HTERT RPE-1 (cell line): ENCODE results near the gene CLEC19A.

Source experiments
- in situ Hi-C: fragments of 300-500 bp; cut with MboI; formaldehyde crosslinking; loops from 4 replicates; pipeline ENCODE4 v1.14.3; 2020; ENCODE audit warnings: low sequenced_read_pairs

The CLEC19A gene

DNA sequence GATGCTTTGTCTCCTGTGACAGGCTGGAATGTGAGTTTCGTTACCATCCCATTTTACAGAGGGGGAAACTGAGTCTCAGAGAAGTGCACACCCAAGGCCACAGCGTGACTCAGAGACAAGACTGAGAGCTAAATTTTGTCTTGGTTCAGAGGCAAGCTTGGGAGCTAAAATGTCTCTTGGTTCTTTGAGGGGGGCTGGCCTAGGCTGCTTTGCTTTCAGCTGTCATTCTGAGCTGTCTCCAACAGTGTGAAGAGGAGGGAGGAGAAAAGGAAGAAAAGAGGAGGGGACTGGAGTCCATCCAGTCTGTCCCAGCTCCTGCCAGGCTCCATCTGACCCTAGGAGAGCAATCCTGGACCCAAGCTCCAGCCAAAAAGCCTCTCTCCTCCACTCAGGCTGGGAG is at the start of gene CLEC19A:
Gene CLEC19A (plus strand): TSS at position 301 of the 400 bp plus-strand sequence. CDS start 121 bp downstream, outside the sequence.
- in situ Hi-C loops: no loop called here

DNA sequence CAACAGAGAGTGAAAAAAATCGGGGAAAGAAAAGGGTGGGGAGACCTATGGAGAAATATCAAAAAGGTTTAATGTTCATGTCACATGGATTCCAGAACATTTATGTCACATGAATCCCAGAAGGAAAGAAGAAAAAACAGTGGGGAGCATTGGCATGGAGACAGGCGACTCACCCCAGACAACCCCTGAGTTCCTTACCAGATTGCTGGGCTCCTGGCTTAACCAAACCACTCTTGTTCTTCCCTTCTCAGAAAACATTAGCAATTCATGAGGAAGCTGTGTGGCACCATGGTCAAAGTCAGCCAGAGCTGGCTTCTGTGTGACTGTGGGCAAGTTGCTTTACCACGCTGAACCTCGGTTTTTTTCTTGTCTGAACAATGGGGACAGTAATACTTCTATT is 49.6 kb upstream of the CLEC19A start:
- in situ Hi-C loops: no loop called here

DNA sequence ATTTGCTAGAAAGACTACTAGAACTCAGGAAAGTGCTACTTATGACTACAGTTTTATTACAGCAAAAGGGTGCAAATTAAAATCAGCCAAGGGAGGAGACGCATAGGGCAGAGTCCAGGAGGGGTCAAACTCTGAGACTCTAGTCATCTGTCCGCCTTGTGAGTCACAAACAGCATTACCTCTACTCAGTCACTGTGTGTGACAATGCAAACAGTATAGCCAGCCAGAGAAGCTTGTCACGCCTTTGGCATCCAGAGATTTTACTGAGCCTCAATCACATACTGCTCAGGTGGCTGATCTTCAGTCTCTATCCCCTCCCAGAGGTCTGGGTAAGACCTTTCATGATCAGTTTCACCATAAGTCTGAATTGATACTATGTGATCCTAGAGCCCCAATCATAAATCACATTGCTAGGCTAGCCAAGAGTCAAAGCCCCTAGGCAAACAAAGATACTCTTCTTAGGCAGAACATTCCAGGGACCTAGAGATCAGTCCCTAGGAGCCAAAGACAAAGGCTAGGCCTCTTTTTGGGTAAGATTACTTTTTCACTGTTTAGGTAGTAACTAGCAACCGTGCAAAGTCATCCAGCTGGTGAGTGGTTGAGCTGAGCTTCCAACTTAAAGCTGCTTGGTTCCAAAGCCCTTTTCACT is 48.8 kb upstream of the CLEC19A start:
- in situ Hi-C loops: no loop called here

DNA sequence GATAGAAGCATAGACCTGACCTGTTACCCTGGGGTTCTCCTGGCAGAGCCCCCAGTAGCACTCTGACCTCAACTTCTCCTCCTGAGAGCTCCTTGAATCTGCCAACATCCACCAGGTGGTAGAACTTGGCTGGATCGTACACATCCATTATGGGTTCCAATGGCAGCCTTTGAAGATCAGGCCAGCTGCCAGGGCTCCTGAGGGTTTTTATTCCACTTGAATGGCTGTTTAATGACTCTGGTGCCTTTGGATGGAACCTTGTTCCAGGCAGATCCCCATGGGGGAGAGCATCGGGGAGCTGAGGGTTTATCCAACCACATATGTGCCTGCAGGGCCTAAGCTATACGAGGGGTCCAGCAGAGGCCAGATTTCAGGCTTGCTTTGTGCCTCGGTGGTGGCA is 47.1 kb upstream of the CLEC19A start:
- in situ Hi-C loops: no loop called here

DNA sequence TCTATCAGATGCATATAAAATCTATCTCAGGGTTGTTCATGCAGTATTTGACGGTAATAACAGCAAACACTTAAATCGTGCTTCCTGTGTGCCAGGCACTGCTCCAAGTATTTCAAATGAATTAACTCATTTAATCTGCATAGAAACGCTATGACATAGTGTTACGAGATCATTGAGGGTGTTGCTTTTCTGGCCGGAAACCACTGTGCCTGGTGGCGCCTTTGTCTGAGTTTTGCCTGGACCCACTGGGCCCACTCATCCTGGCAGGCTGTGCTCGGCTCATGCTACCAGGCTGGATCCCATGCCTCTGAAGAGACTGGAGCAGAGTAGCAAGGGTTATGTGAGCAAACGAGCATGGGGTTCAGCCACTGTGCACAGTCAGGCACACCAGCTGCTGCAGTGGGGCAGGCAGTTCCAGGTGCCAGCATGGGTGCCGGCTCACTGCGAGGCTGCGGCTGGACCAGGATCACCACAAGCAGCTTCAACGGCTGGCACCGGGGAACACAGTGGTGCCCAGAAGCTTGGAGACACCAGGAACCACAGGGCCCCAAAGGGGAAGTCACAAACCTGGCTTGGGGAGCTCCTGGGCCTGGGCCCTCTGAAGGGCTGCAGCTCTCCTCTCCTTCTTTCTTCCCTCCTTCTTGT is 45.9 kb upstream of the CLEC19A start:
- in situ Hi-C loops: no loop called here

DNA sequence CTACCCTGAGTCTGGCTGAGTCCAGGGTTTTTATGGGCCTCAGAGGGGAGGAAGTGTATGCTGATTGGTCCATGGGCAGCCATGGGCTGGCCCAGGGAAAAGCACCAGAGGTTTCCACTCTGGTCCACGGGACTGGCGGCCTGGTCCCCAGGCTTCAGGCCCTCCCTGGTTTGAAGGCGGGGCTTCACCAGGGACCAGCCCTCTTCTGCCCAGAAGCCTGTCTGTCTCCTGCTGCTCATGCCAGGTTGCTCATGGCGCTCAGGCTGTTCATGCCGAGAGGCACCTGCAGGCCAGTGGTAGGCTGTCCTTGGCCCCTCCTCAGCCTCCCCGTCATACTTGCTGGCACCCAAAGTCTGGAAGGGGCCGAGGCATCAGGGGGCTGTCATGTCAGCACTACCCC is 45.0 kb upstream of the CLEC19A start:
- in situ Hi-C loops: no loop called here

DNA sequence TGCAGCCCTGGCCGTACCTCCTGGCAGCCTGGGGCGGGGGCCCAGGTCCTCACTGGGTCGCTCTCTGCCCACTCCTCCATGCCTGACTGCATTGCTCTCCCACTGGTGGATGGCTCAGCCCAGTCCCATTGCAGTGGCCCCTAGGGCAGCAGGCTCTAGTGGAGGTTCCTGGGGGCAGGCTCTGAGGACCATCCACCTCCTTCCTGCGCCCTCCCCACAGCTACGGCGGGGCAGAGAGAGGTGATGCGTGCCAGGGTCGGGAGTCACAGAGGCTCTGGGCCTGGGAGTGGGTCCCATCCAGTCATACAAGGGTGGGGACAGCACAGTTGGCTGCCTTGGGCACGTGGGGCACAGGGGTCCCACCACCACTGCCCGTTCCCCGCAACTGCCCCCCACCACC is 44.0 kb upstream of the CLEC19A start:
- in situ Hi-C loops: no loop called here

DNA sequence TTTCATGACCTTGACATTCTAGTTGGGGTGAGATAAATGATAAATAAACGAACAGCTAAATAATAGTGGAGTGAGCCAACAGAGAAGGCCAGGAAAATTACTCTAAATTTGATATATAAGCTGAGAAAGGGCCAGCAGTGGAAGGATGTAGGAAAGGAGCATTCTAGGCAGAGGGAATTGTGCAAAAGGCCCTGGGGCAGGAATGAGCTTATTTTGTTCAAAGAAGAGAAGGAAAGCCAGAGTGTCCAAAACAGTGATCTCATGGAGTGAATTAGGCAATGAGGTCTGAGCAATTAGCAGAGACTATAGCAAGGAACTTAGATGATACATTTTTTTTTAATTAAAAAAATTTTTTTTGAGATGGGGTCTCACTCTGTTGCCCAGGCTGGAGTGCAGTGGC is 43.3 kb upstream of the CLEC19A start:
- in situ Hi-C loops: no loop called here

DNA sequence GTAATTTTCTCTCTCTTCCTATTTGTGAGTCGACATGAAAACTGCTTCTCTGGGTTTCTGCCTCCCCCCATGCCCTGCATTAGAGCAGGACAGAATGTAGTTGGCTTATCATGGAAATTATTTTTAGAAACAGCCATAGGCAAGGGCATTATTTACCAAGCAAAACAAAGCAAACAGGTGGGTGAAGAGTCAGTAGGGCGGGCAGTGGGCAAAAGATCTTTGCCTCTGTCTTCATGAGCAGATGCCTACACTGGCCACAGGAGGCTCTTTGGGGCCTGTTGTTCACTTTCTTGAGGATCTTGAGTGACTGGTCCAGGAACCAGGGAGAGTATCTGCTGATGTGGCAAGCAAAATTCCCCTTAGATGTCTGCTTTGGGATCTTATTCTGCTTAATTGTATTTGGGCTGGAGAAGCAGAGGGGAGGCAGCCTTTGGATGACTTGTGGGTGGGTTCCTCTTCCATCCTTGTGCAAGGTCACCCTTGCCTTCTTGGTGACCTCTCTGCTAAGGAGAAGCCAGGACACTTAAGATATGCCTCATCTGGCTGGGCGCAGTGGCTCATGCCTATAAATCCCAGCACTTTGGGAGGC is 42.5 kb upstream of the CLEC19A start:
- in situ Hi-C loops: no loop called here

DNA sequence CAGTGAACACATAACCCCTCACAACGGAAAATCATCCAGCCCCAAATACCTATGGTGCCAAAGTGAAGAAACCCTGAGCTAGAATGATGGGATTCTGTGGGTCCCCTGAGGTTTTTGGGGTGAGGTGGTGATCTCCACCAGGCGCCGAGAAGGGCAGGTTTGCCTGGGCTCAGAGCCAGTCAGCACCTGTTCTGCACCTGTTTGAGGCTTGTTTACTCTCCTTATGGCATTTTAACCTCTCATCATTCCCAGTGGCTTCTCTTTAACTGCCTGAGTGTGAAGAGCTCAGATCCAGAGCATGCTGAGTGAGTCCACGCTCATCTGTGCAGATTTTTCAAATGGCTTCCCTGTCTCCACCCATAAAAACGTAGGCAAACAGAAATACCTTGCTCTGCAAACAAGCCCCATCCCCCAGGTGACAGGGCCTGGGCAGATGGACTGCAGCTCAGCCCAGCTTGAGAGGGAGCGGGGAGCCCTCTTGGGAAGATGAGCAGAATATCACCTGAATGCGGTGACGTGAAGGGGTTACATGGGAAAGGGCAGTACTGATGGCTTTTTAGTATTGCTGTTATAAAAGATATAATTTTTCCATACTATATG is 40.1 kb upstream of the CLEC19A start:
- in situ Hi-C loops: no loop called here

DNA sequence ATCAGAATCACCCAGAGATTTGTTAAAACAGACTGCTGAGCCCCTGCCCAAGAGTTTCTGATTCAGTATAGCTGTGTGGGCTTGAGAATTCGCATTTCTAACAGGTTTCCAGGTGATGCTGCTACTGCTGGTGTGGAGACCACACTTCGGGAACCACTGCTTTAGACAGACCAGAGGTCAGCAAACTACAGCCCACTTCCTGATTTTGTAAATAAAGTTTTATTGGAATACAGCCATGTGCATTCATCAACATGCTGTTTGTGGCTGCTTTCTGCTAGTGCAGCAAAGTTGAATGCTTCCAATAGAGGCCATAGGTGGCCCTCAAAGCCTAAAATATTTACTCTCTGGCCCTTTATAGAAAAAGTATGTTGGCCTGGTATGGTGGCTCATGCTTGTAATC is 32.6 kb upstream of the CLEC19A start:
- in situ Hi-C loops: no loop called here

DNA sequence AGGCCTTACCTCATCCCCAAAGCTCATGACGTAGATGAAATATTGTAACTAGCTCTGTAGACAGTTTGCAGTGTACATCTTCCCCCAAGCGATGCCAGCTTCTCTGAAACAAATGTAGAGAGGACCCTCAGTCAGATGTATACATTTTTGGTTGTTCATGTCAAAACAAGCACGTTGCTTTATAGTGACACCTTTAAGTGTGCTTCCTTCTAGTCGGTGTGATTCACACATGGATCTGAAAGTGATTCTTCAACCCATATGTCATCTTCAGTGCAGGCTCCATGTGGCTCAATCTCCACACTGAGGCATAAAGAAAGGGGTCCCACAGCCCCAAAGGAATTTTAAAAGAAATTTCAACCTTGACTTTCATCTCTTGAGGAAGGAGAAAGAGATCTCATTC is 30.9 kb upstream of the CLEC19A start:
- in situ Hi-C loops: no loop called here

DNA sequence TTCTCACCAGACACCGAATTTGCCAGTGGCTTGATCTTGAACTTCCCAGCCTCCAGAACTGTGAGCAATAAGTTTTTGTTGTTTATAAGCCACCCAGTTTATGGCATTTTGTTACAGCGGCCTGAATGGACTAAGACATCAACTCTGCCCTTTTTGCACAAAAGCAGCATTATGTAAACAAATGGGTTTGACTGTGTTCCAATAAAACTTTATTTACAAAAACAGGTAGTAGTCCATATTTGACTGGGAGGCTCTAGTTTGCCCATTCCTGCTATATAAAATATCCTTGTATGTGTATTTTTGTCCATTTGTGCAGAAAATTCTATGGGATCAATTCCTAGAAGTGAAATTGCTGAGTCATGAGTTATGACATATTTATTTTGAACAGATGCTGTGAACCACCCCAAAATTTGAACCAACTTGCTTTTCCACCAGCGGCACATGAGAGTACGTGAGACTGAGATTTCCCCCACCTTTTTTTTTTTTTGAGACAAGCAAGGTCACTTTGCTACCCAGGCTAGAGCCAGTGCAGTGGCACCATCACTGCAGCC is 21.3 kb upstream of the CLEC19A start:
- in situ Hi-C loops: no loop called here

DNA sequence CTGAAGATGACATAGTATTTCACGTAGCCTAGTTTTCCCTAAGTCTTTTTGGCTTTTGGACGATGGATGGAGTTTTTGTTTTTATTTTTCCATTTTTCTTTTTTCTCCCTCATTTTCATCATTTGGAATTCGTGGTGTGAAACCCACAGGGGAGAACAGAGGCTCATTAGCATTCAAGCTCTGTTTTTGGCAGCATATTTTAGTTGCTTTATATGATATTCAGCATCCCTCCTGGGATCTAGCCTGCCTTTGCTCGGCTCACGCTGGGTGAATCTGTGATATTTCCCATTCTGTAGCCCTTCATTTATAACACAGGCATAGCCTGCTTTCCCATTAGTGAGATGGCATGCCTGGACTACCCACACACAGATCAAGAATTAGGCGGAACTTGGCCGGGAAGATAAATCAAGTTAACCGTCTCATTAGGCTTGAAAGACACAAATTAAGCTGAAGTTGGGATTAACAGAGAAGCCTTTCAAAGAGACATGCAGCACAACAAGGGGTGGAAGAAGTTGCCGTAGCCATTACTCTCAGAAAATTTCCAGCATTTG is 20.1 kb upstream of the CLEC19A start:
- in situ Hi-C loops: no loop called here

DNA sequence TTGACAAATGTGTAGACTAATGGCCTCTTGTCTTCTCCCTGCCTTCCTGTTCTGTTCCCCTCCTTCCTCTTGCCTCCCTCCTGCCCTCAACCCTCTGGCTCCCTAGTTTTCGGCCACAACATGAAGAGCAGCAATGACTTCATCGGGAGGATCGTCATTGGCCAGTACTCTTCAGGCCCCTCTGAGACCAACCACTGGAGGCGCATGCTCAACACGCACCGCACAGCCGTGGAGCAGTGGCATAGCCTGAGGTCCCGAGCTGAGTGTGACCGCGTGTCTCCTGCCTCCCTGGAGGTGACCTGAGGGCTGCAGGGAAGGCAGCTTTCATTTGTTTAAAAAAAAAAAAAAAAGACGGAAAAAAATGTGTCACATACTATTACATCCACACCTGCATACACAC is 18.8 kb upstream of the CLEC19A start:
- in situ Hi-C loops: no loop called here

DNA sequence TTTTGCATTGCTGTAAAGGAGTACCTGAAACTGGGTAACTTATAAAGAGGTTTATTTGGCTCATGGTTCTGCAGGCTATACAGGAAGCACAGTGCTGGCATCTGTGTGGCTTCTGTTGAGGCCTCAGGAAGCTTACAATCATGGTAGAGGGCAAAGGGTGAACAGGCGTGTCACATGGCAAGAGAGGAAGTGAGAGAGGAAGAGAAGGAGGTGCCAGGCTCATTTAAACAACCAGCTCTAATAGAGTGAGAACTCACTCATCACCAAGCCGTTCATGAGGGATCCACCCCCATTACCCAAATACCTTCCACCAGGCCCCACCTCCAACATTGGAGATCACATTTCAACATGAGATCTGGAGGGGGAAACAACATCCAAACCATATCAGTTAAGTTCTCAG is 16.4 kb upstream of the CLEC19A start:
- in situ Hi-C loops: no loop called here

DNA sequence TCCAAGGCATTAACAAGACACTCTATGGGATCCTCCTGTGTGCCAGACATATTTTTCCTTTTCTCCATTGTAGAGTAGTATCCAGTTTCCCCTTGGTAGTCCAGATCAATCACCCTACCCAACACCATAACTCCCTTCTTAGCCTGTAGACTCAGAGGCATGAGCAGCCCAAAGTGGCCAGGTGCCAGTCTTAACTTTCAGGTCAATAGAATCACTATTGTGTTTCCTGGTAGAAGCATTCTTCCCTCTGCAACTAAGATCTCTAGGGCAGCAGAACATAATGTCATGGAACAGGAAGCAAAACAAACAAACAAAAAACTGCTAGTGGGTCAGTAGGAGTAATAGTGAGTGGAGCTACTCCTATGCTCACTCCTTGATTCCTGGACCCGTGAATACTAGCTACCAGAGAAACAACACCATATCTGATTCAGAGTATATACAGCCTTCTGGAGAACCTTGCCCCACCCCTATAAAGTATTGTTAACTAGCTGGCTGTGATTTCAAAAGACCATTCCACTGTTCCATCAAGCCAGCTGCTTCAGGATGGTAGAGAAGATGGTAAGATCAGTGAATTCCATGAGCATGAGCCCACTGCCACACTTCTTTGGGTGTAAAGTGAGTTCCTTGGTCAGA is 11.2 kb upstream of the CLEC19A start:
- in situ Hi-C loops: no loop called here

DNA sequence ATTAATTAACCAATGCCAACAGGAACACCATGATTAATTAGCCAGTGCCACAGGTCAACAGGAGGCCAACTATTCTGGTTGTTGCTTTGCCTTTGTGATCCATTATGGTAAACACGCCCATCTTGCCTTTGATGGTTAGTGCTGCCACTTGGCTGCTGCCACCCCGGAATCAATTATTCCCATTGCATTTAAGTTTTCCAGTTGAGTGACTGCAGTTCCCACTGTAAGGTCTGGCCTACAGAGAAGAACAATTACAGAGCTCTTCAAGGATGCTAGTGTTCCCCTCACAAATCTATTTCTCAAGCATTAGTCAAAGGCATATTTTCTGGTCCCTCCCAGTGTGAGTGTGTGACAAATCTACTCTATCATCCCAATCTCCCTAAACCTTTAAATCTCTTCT is 7.1 kb upstream of the CLEC19A start:
- in situ Hi-C loops: no loop called here

DNA sequence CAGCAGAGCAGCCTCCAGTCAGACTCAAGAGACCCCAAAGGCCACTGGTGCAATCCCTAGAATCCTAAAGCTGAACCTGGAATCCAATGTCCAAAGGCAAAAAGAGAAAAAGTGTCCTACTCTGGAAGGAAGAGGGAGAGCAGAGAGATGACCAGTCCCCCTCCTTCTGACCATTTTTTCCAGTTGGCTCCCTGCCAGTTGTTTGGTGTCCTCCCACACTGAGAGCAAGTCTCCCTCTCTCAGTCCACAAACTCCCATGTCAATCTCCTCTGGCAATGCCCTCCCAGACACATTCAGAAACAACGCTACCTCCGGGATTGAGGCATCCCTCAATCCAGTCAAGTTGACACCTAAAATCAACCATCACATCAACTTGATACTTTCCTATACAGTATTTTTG is 4.3 kb upstream of the CLEC19A start:
- in situ Hi-C loops: no loop called here

DNA sequence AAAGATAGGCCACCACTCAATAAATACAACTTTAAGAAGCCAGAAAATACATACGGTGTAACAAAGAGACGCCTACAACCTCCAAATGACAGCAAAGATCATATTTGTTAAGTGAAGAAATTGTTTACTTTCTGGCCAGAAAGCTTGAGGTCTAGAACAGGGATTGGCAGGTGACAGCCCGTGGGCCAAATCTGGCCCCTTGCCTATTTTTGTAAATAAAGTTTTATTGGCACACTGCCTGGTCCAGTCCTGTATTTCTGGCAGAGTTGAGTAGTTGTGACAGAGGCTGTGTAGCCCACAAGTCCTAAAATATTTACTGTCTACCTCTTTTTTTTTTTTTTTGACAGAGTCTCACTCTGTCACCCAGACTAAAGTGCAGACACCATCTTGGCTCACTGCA is 3.4 kb upstream of the CLEC19A start:
- in situ Hi-C loops: no loop called here

DNA sequence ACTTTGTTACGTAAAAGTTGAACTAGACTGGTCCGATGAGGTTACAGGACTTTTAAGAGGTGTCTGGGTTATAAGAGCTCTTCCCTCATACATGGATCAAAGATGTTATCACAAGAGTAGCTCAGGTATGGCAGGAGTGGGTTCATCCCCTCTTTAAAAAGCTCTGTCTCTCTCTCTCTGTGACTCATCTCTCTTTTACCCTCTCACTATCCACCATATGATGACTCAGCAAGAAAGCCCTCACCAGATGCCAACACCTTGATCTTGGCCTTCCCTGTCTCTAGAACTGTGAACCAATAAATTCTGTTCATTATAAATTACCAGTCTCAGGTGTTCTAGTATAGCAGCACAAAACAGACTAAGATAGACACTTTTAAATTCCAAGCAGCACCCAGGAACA is 1.9 kb upstream of the CLEC19A start:
- in situ Hi-C loops: no loop called here
